GM21381 (cell line): ENCODE measurements around the gene ABCA2.

Experiments used
- ATAC-seq: cut with Tn5 transposase; IDR thresholded peaks from one replicate; pipeline ENCODE4 v1.9.1; 2021; ENCODE audit warnings: mild to moderate bottlenecking, moderate library complexity; ENCODE audit not compliant: unreplicated experiment

ABCA2 gene

GRCh38 chr9:136983167-136983566 is 44.9 kb downstream of the ABCA2 start:
- ATAC-seq = no peak

- ATAC-seq = no peak
Observed at GRCh38 chr9:136982232-136983051, 45.6 kb downstream of the ABCA2 start, which contains the start of gene LCNL1. Gene LCNL1 (plus strand): TSS chr9:136982993. CDS start chr9:136983587, 594 bp downstream.

GRCh38 chr9:136981588-136982231 is 46.3 kb downstream of the ABCA2 start:
- ATAC-seq = no peak

- ATAC-seq = no peak
Observed at GRCh38 chr9:136980669-136981478, 47.2 kb downstream of the ABCA2 start.

GRCh38 chr9:136979769-136980587 is 48.1 kb downstream of the ABCA2 start:
- ATAC-seq = no peak

- no peak for ATAC-seq
Observed at GRCh38 chr9:136978865-136979544, 49.0 kb downstream of the ABCA2 start.

GRCh38 chr9:136978073-136978864 is 49.8 kb downstream of the ABCA2 start:
- ATAC-seq = no peak

- ATAC-seq = no peak
Observed at GRCh38 chr9:136977649-136978072, 50.4 kb downstream of the ABCA2 start.

GRCh38 chr9:136977223-136977622 is 50.8 kb downstream of the ABCA2 start, which contains the start of gene PTGDS:
Gene PTGDS (plus strand): TSS chr9:136977504. CDS start chr9:136977579, 75 bp downstream.
- ATAC-seq = no peak

- no peak for ATAC-seq
Observed at GRCh38 chr9:136975644-136976043, 52.4 kb downstream of the ABCA2 start.

- no peak for ATAC-seq
Observed at GRCh38 chr9:136974817-136975535, 53.1 kb downstream of the ABCA2 start.

- no peak for ATAC-seq
Observed at GRCh38 chr9:136973618-136974617, 54.1 kb downstream of the ABCA2 start.

GRCh38 chr9:136972743-136973142 is 55.3 kb downstream of the ABCA2 start:
- ATAC-seq = no peak

- no peak for ATAC-seq
Observed at GRCh38 chr9:136972335-136972734, 55.7 kb downstream of the ABCA2 start.

GRCh38 chr9:136971746-136972145 is 56.3 kb downstream of the ABCA2 start:
- ATAC-seq = no peak

- ATAC-seq = no peak
Observed at GRCh38 chr9:136970361-136970760, 57.7 kb downstream of the ABCA2 start.

GRCh38 chr9:136969774-136970173 is 58.3 kb downstream of the ABCA2 start:
- ATAC-seq = no peak
